ENCODE measurements around the gene USP3. TPM values are rescaled to one million over a fixed set of nuclear protein-coding genes. Genes with fewer than 3 reads are reported as not detected.

The USP3 gene
- total RNA-seq, 1 donor from 2014 or later: 39.5 TPM

DNA sequence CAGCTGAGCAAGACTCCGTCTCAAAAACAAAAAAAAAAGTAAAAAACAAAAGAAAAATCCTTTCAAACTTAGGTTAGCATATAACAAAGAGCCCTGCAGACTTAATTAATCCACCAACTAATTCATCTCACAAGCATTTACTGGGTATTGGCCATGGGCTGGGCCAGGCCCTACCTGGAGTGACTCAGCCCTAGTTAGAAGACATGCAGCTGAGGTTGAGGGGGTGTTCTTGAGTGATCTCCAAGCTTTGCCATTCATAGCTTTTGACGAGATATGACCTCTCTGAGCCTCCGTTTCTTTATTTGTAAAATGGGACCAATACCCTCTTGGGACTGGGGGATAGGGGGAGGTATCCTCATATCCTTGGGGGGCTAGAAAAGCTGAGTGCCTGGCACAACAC, 100.6 kb downstream of the USP3 start:
- no peaks in the 10 kb centered on the region for H3K9me3 ChIP-seq
- TF ChIP-seq POLR2A (IDR thresholded peaks at IDR 0.05) (no peak), POLR2AphosphoS5 (IDR thresholded peaks at IDR 0.05; ENCODE audit: insufficient read depth in 1 of 2, low read depth in 1 of 2) (no peak)
- H3K4me1 ChIP-seq: peaks cover 29% of the 10 kb centered on the region
- H3K27ac ChIP-seq: no peak overlapping the region
- no peaks in the 10 kb centered on the region for H3K27me3 ChIP-seq
- H3K4me3 ChIP-seq: no peak overlapping the region
- DNase-seq (ENCODE audit: extremely low spot score in 2 of 2): no peak
- peaks cover 0 to 22% of the 10 kb centered on the region in 2 donors for H3K36me3 ChIP-seq
- intact Hi-C loops (cut with DNase I): loop anchor here (10.0 kb wide), 1 partner anchor 120 kb away; no protein-coding TSS in a partner anchor

DNA sequence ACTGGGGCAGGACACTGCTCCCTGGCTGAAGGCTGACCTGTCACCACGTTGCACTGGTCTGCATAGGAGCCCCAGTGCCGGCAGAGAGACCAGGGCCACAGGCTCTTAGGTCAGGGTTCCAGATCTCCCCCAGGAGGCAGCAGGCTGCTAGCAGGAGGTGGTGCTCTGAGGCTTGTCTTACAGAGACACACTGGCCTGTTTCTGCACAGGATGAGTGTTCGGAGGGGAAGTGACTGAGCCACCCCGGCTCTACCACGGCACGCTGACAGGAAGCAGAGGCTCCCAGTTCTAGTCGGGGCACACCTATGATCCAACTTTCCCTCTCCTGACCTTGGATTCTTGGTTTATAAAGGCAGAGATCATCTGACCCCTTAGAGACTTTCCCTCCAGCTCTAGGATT, 101.4 kb downstream of the USP3 start:
- Histone ChIP-seq H3K27ac (no peak overlapping the region), H3K4me3 (no peak overlapping the region), H3K9me3 (no peaks in the 10 kb centered on the region), H3K4me1 (peaks cover 33% of the 10 kb centered on the region), H3K27me3 (no peaks in the 10 kb centered on the region), H3K36me3 (peaks cover 0 to 22% of the 10 kb centered on the region in 2 donors)
- intact Hi-C loops (cut with DNase I): loop anchor here (10.0 kb wide), 1 partner anchor 121 kb away; no protein-coding TSS in a partner anchor
- DNase-seq (ENCODE audit: extremely low spot score in 2 of 2): no peak
- TF ChIP-seq, protein P1, sequence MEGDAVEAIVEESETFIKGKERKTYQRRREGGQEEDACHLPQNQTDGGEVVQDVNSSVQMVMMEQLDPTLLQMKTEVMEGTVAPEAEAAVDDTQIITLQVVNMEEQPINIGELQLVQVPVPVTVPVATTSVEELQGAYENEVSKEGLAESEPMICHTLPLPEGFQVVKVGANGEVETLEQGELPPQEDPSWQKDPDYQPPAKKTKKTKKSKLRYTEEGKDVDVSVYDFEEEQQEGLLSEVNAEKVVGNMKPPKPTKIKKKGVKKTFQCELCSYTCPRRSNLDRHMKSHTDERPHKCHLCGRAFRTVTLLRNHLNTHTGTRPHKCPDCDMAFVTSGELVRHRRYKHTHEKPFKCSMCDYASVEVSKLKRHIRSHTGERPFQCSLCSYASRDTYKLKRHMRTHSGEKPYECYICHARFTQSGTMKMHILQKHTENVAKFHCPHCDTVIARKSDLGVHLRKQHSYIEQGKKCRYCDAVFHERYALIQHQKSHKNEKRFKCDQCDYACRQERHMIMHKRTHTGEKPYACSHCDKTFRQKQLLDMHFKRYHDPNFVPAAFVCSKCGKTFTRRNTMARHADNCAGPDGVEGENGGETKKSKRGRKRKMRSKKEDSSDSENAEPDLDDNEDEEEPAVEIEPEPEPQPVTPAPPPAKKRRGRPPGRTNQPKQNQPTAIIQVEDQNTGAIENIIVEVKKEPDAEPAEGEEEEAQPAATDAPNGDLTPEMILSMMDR (IDR thresholded peaks at IDR 0.05): no peak
- no peak for TF ChIP-seq POLR2A (IDR thresholded peaks at IDR 0.05)

DNA sequence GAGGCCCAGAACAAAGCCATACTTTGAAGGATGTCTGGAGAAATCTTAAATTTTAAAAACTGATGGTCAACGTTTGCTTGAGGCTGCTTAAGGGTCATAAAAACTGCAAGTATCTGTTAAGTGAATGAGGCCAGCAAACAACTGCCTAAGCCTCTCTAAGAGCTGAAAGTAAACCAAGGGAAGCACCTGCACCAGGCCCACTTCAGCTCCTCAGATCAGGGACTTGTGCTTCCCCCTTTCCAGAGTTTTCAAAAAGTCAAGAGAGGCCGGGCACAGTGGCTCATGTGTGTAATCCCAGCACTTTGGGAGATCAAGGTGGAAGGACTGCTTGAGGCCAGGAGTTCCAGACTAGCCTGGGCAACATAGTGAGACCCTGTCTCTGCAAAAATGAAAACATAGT, 101.9 kb downstream of the USP3 start:
- intact Hi-C loops (cut with DNase I): loop anchor here (10.0 kb wide), 1 partner anchor 122 kb away; no protein-coding TSS in a partner anchor
- no peak overlapping the region for H3K4me3 ChIP-seq
- peaks cover 35% of the 10 kb centered on the region for H3K4me1 ChIP-seq

DNA sequence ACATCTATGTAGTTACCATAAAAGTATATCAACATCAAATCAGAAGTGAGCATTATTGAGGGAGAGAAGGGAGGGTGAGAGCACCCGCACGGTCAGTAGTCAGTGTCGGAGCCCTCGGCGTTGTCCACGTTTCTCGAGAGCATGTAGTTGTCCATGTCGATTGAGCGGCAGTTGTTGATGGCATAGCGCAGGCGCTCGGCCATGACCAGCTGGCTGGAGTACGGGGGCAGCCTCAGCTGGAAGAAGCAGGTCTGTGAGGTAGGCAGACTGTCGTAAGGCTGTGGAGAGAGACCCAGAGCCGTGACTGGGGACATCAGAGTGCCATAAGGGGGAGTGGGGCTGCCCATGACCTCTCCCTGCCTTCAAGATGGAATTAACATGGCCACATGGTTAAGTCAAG, 104.6 kb downstream of the USP3 start:
- peaks cover 30% of the 10 kb centered on the region for H3K4me1 ChIP-seq
- intact Hi-C loops (cut with DNase I): loop anchor here (10.0 kb wide), 1 partner anchor 124 kb away; no protein-coding TSS in a partner anchor
- H3K27ac ChIP-seq: peak overlapping the region; percentile 64
- no peaks in the 10 kb centered on the region for H3K9me3 ChIP-seq
- no peaks in the 10 kb centered on the region for H3K27me3 ChIP-seq
- H3K4me3 ChIP-seq: no peak overlapping the region
- peaks cover 0 to 33% of the 10 kb centered on the region in 2 donors for H3K36me3 ChIP-seq
- no peak for TF ChIP-seq POLR2A (IDR thresholded peaks at IDR 0.05)
- TF ChIP-seq, protein P1 (IDR thresholded peaks at IDR 0.05): no peak
- no peak for DNase-seq (ENCODE audit: extremely low spot score in 2 of 2)

More for the DNA sequence above, 101.9 kb downstream of the USP3 start:
- H3K27ac ChIP-seq: no peak overlapping the region
- no peak for DNase-seq (ENCODE audit: extremely low spot score in 2 of 2)
- TF ChIP-seq, protein P1 (IDR thresholded peaks at IDR 0.05): no peak
- TF ChIP-seq POLR2AphosphoS5 (IDR thresholded peaks at IDR 0.05; ENCODE audit: insufficient read depth in 1 of 2, low read depth in 1 of 2): no peak
- no peak for TF ChIP-seq POLR2A (IDR thresholded peaks at IDR 0.05)
- H3K9me3 ChIP-seq: no peaks in the 10 kb centered on the region
- H3K27me3 ChIP-seq: no peaks in the 10 kb centered on the region
- peaks cover 0 to 22% of the 10 kb centered on the region in 2 donors for H3K36me3 ChIP-seq

DNA sequence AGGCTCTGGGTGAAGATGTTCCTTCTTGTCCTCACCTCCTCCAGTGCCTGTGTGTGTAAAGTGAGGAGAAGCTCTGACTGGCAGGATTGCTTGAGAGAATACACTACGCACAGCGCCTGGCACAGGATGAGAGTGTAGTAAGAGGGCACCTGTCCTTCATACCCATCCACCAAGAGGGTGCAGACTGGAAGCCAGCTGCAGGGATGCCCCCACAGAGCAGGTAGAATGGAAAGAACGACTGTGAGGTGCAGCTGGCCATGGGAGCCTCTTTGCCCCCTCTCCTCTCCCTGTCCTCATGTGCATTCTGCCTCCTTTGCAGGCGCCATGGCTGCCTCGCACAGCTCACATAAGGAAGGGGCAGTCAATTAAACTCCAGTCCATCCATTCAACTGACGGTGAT, 105.1 kb downstream of the USP3 start:
- Histone ChIP-seq H3K27me3 (no peaks in the 10 kb centered on the region), H3K4me1 (peaks cover 30% of the 10 kb centered on the region), H3K36me3 (peaks cover 0 to 37% of the 10 kb centered on the region in 2 donors), H3K9me3 (no peaks in the 10 kb centered on the region), H3K27ac (peak overlapping the region; percentile 64), H3K4me3 (no peak overlapping the region)
- DNase-seq (ENCODE audit: extremely low spot score in 2 of 2): no peak
- intact Hi-C loops (cut with DNase I): loop anchor here (10.0 kb wide), 1 partner anchor 125 kb away; no protein-coding TSS in a partner anchor
- no peak for TF ChIP-seq POLR2A (IDR thresholded peaks at IDR 0.05)
- TF ChIP-seq POLR2AphosphoS5 (IDR thresholded peaks at IDR 0.05; ENCODE audit: insufficient read depth in 1 of 2, low read depth in 1 of 2): no peak
- TF ChIP-seq, protein P1 (IDR thresholded peaks at IDR 0.05): no peak
